NCI-H748 (cell line): ENCODE results near the gene GFI1B.
"Not testable (repeated sequence)": the region's sequence is repeated elsewhere in the genome, so short reads cannot be mapped to it uniquely, and the experiment has no call there.

Experiments
- DNase-seq: peaks from one replicate; lab custom pipeline; 2025; ENCODE audit not compliant: unreplicated experiment; lab: John Stamatoyannopoulos, UW

The GFI1B gene

GRCh38 chr9:132967908-132968307 lies 10.6 kb upstream of the GFI1B start:
- not testable (repeated sequence) for DNase-seq

- DNase-seq, result no peak
Observed at GRCh38 chr9:132969783-132970182, 8.7 kb upstream of the GFI1B start.

GRCh38 chr9:132970324-132971062 lies 8.0 kb upstream of the GFI1B start:
- DNase-seq, result no peak

- no peak for DNase-seq
Observed at GRCh38 chr9:132973166-132973565, 5.3 kb upstream of the GFI1B start.

GRCh38 chr9:132973713-132974112 lies 4.8 kb upstream of the GFI1B start:
- DNase-seq, result no peak

- DNase-seq, result no peak
Observed at GRCh38 chr9:132975961-132976360, 2.5 kb upstream of the GFI1B start.

GRCh38 chr9:132976571-132976970 lies 1.9 kb upstream of the GFI1B start:
- no peak for DNase-seq

- no peak for DNase-seq
Observed at GRCh38 chr9:132978112-132978450, 413 bp upstream of the GFI1B start.

GRCh38 chr9:132980157-132980556 lies 1.7 kb downstream of the GFI1B start:
- DNase-seq, result no peak

GRCh38 chr9:132982458-132982857 lies 4.0 kb downstream of the GFI1B start:
- no peak for DNase-seq

GRCh38 chr9:132983491-132984201 lies 5.2 kb downstream of the GFI1B start:
- DNase-seq, result no peak

GRCh38 chr9:132984202-132985070 lies 5.9 kb downstream of the GFI1B start:
- DNase-seq, result no peak

- DNase-seq, result no peak
Observed at GRCh38 chr9:132985071-132985350, 6.5 kb downstream of the GFI1B start.

GRCh38 chr9:132985489-132985888 lies 7.0 kb downstream of the GFI1B start:
- DNase-seq, result no peak

GRCh38 chr9:132986114-132986513 lies 7.6 kb downstream of the GFI1B start:
- no peak for DNase-seq

- no peak for DNase-seq
Observed at GRCh38 chr9:132986640-132987620, 8.4 kb downstream of the GFI1B start.

GRCh38 chr9:132988244-132989013 lies 9.9 kb downstream of the GFI1B start:
- no peak for DNase-seq

- DNase-seq, result no peak
Observed at GRCh38 chr9:132989014-132989310, 10.5 kb downstream of the GFI1B start.

- DNase-seq, result no peak
Observed at GRCh38 chr9:132989414-132989996, 11.0 kb downstream of the GFI1B start.

GRCh38 chr9:132989998-132990557 lies 11.6 kb downstream of the GFI1B start:
- DNase-seq, result peak; percentile 48
